GM12878 (cell line): ENCODE measurements around the gene DGKI.

Source experiments
- ATF7 ChIP-seq: fragments of 450-650 bp; IDR thresholded peaks from 2 replicates; pipeline ENCODE4 v1.6.1; 2016; ENCODE audit warnings: low read depth, mild to moderate bottlenecking
- CTCF ChIP-seq, 3 experiments: IDR thresholded peaks in 2 of 3; conservative IDR thresholded peaks in 1 of 3; 2 replicates each; pipeline ENCODE4 v1.5.1; 2011; ENCODE audit warnings: low read depth in 3 of 3, low read length in 3 of 3, mild to moderate bottlenecking in 3 of 3, control low read depth in 2 of 3, moderate library complexity in 2 of 3, inconsistent platforms in 1 of 3, mixed read lengths in 1 of 3; ENCODE audit not compliant: control insufficient read depth in 2 of 3, insufficient read depth in 1 of 3; ENCODE audit errors: extremely low read depth in 1 of 3
- EP300 ChIP-seq, 2 experiments: fragments of 150-350 bp in 1 of 2; IDR thresholded peaks; 2 replicates each; pipeline ENCODE4 v1.6.1; 2011 to 2012; ENCODE audit warnings: low read depth in 2 of 2, low read length in 2 of 2, borderline replicate concordance in 1 of 2, improper control_type of control experiment in 1 of 2, inconsistent platforms in 1 of 2; ENCODE audit not compliant: control insufficient read depth in 1 of 2
- ETV6 ChIP-seq, 2 experiments: fragments of 450-650 bp in 1 of 2; IDR thresholded peaks in 1 of 2; conservative IDR thresholded peaks in 1 of 2; 2 replicates each; pipeline ENCODE4 v1.6.1; 2014; ENCODE audit warnings: antibody characterized with exemption in 1 of 2, borderline replicate concordance in 1 of 2, low read depth in 1 of 2, mild to moderate bottlenecking in 1 of 2, moderate library complexity in 1 of 2
- EZH2 ChIP-seq: IDR thresholded peaks from 2 replicates; pipeline ENCODE4 v1.6.1; 2012; ENCODE audit warnings: low read depth, mild to moderate bottlenecking, control low read depth, inconsistent platforms, low read length, borderline replicate concordance; ENCODE audit not compliant: control insufficient read depth
- JUNB ChIP-seq: IDR thresholded peaks from 2 replicates; pipeline ENCODE4 v1.6.1; 2016; ENCODE audit warnings: antibody characterized with exemption, mild to moderate bottlenecking
- NR2C2 ChIP-seq: IDR thresholded peaks from 2 replicates; pipeline ENCODE4 v1.6.1; 2011; ENCODE audit warnings: borderline replicate concordance, low read depth; ENCODE audit not compliant: control insufficient read depth, insufficient read length
- POLR2A ChIP-seq: IDR thresholded peaks from 2 replicates; pipeline ENCODE4 v1.6.1; 2011; ENCODE audit warnings: low read depth, mild to moderate bottlenecking, low read length
- SREBF2 ChIP-seq: IDR thresholded peaks from 2 replicates; pipeline ENCODE4 v1.6.1; 2012; ENCODE audit warnings: mild to moderate bottlenecking, low read length
- TF ChIP-seq, protein P1 (sequence below): fragments of 450-650 bp; IDR thresholded peaks from 2 replicates; pipeline ENCODE4 v1.6.1; 2017; ENCODE audit warnings: mild to moderate bottlenecking, moderate library complexity
- TF ChIP-seq, protein P2 (sequence below): IDR thresholded peaks from 2 replicates; pipeline ENCODE4 v1.6.1; 2012; ENCODE audit warnings: low read depth, low read length, improper control_type of control experiment

DNA sequence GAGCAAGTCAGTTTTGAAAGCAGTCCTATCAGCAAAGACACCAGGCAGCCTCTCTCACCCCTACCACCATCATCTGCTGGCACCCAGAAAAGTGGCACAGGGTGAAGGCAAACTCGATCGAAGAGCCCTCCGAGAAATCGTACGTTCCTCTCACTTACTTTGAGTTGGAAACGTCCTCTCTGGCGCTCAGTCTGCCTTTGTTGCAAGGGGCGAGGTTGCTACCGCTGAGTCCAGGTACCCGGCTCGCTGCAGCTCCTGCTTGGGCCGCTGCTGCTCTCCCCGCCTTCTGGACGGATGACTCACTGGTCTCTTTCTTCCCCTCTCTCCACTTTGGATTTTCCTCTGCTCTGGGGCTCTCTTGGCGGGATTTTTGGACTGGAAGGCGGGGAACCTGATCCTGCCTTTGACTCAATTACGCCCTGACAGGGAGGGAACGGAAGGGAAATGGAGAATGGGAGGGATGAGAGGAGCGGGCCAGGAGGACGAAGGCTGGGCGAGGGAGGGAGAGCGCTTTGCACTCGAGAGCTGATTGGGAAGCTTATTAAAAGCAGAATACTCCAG is 503.4 kb downstream of the DGKI start, which contains the start of gene PTN:
- TF ChIP-seq CTCF (IDR thresholded peaks at IDR 0.05 in 2 of 3, conservative IDR thresholded peaks at IDR 0.05 in 1 of 3; ENCODE audit: control insufficient read depth in 2 of 3, extremely low read depth in 1 of 3, insufficient read depth in 1 of 3, low read depth in 3 of 3, low read length in 3 of 3) (no peak), JUNB (no peak), EP300 (IDR thresholded peaks at IDR 0.05; ENCODE audit: borderline replicate concordance in 1 of 2, control insufficient read depth in 1 of 2, low read depth in 2 of 2, low read length in 2 of 2) (no peak), EZH2 (no peak), NR2C2 (no peak), ETV6 (conservative IDR thresholded peaks at IDR 0.05 in 1 of 2, IDR thresholded peaks at IDR 0.05 in 1 of 2; ENCODE audit: borderline replicate concordance in 1 of 2, low read depth in 1 of 2) (no peak), SREBF2 (no peak), ATF7 (no peak), POLR2A (no peak)
- TF ChIP-seq, protein P1, sequence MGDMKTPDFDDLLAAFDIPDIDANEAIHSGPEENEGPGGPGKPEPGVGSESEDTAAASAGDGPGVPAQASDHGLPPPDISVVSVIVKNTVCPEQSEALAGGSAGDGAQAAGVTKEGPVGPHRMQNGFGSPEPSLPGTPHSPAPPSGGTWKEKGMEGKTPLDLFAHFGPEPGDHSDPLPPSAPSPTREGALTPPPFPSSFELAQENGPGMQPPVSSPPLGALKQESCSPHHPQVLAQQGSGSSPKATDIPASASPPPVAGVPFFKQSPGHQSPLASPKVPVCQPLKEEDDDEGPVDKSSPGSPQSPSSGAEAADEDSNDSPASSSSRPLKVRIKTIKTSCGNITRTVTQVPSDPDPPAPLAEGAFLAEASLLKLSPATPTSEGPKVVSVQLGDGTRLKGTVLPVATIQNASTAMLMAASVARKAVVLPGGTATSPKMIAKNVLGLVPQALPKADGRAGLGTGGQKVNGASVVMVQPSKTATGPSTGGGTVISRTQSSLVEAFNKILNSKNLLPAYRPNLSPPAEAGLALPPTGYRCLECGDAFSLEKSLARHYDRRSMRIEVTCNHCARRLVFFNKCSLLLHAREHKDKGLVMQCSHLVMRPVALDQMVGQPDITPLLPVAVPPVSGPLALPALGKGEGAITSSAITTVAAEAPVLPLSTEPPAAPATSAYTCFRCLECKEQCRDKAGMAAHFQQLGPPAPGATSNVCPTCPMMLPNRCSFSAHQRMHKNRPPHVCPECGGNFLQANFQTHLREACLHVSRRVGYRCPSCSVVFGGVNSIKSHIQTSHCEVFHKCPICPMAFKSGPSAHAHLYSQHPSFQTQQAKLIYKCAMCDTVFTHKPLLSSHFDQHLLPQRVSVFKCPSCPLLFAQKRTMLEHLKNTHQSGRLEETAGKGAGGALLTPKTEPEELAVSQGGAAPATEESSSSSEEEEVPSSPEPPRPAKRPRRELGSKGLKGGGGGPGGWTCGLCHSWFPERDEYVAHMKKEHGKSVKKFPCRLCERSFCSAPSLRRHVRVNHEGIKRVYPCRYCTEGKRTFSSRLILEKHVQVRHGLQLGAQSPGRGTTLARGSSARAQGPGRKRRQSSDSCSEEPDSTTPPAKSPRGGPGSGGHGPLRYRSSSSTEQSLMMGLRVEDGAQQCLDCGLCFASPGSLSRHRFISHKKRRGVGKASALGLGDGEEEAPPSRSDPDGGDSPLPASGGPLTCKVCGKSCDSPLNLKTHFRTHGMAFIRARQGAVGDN: no peak
- TF ChIP-seq, protein P2, sequence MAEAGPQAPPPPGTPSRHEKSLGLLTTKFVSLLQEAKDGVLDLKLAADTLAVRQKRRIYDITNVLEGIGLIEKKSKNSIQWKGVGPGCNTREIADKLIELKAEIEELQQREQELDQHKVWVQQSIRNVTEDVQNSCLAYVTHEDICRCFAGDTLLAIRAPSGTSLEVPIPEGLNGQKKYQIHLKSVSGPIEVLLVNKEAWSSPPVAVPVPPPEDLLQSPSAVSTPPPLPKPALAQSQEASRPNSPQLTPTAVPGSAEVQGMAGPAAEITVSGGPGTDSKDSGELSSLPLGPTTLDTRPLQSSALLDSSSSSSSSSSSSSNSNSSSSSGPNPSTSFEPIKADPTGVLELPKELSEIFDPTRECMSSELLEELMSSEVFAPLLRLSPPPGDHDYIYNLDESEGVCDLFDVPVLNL: no peak
